ENCODE data around the gene ASZ1.

Gene ASZ1

DNA sequence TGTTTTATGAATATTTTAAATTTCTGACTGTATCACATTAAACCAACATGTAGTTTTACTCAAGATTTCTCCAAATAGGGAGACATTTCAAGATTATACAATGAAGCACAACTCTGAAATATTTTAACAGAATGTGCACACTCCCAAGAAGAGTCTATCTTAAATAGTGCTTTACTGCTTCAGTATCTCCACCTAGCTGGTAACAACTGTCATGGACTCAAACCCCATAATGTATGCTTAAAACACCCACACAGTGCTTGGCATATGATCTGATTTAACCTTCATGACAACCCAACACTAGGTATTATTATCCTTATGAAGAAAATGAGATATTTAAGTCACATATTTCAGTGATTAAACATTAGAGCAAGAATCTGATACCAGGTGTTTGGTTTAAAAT, 45.9 kb downstream of the ASZ1 start:
- Histone ChIP-seq H3K4me1 (ENCODE audit: control insufficient read depth, insufficient read depth, low read length) (no peaks in the 10 kb centered on the region), H3K36me3 (ENCODE audit: control insufficient read depth, insufficient read depth, low read length) (no peaks in the 10 kb centered on the region), H3K4me3 (ENCODE audit: low read depth, low read length) (no peak overlapping the region), H3K9me3 (ENCODE audit: control insufficient read depth, insufficient read depth, low read depth, low read length) (no peaks in the 10 kb centered on the region), H3K27me3 (ENCODE audit: control insufficient read depth, insufficient read depth, low read length) (no peaks in the 10 kb centered on the region), H3K9ac (ENCODE audit: low read length) (no peak overlapping the region), H3K27ac (ENCODE audit: low read depth, low read length) (no peak overlapping the region)

DNA sequence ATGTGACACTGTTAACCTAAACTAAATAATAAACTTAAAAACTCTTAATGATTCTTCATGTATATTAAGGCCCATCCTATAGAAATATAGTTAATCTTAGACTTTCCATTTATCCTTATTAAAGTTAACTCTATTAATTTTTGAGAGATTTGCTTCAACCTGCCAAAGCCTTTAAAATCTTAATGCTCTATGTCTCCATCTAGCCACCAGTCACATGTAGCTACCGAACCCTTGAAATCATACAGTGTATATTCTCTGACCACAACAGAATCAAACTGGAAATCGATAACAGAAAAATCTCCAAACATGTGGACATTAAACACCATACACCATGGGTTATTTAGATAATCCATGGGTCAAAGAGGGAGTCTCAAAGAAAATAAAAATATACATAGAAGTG, 51.9 kb downstream of the ASZ1 start:
- Histone ChIP-seq H3K4me1 (ENCODE audit: control insufficient read depth, insufficient read depth, low read length) (no peaks in the 10 kb centered on the region), H3K9me3 (ENCODE audit: control insufficient read depth, insufficient read depth, low read depth, low read length) (no peaks in the 10 kb centered on the region), H3K27ac (ENCODE audit: low read depth, low read length) (no peak overlapping the region), H3K27me3 (ENCODE audit: control insufficient read depth, insufficient read depth, low read length) (no peaks in the 10 kb centered on the region), H3K9ac (ENCODE audit: low read length) (no peak overlapping the region), H3K36me3 (ENCODE audit: control insufficient read depth, insufficient read depth, low read length) (no peaks in the 10 kb centered on the region), H3K4me3 (ENCODE audit: low read depth, low read length) (no peak overlapping the region)

DNA sequence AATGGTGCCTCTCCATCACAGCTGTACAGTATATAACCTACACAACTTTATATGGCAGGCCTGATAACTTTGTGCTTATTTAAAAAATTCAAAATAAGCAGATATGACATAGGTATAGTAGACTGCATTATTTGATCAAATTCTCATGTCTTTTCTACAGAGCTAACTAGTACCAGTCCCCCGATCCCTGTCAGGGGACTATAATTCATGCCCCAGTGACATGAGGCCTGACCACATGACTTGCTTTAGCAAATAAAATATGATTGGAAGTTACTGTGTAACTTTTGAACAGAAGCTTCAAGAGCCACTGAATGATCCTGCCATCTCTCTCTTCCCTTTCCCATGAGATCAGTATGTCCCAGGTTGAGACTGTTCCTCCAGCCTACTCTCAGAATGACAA, 55.2 kb downstream of the ASZ1 start:
- no peaks in the 10 kb centered on the region; the same call in 1 of the 2 replicates for H3K27me3 ChIP-seq (ENCODE audit: control insufficient read depth, insufficient read depth, low read length)
- H3K9me3 ChIP-seq (ENCODE audit: control insufficient read depth, insufficient read depth, low read depth, low read length) = no peaks in the 10 kb centered on the region
- no peak overlapping the region for H3K9ac ChIP-seq (ENCODE audit: low read length)
- H3K36me3 ChIP-seq (ENCODE audit: control insufficient read depth, insufficient read depth, low read length) = no peaks in the 10 kb centered on the region
- H3K27ac ChIP-seq (ENCODE audit: low read depth, low read length) = no peak overlapping the region
- no peaks in the 10 kb centered on the region for H3K4me1 ChIP-seq (ENCODE audit: control insufficient read depth, insufficient read depth, low read length)
- H3K4me3 ChIP-seq (ENCODE audit: low read depth, low read length) = no peak overlapping the region

DNA sequence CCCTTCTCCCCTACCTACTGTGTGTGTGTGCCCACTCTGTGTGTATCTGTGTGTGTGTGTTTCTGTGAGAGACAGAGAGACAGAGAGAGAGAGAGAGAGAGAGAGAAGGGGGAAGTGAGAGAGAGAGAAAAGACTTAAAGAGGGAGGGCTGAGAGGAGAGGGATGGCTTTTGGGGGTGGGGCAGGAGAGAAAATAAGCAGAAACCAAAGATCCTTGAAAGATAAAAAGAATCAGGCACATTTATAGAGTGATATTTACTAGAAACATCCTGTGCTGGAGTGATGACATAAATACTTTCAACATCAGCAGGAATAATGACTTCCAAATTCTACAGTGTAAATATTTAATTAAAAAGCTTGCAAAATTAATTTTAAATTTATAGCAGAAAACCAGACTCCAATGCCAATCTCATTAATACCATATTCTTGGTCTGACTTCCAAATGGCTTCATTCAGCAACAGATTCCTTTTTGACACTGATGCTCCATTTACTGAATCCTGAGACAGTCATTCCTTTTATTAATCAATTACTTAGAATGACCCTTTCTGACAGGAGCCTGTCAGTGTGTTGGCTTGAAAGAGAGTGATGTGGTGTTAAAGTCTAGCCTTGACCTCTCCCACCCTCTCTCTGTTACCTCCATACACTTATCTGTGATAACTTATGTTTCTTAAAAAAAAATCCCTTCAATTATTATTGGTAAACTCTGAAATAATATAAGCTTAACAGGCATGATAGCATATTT, 62.8 kb downstream of the ASZ1 start:
- Histone ChIP-seq H3K36me3 (ENCODE audit: control insufficient read depth, insufficient read depth, low read length) (no peaks in the 10 kb centered on the region), H3K4me3 (ENCODE audit: low read depth, low read length) (no peak overlapping the region), H3K4me1 (ENCODE audit: control insufficient read depth, insufficient read depth, low read length) (no peaks in the 10 kb centered on the region), H3K27me3 (ENCODE audit: control insufficient read depth, insufficient read depth, low read length) (no peaks in the 10 kb centered on the region; the same call in 1 of the 2 replicates), H3K27ac (ENCODE audit: low read depth, low read length) (no peak overlapping the region), H3K9ac (ENCODE audit: low read length) (no peak overlapping the region), H3K9me3 (ENCODE audit: control insufficient read depth, insufficient read depth, low read depth, low read length) (no peaks in the 10 kb centered on the region)

DNA sequence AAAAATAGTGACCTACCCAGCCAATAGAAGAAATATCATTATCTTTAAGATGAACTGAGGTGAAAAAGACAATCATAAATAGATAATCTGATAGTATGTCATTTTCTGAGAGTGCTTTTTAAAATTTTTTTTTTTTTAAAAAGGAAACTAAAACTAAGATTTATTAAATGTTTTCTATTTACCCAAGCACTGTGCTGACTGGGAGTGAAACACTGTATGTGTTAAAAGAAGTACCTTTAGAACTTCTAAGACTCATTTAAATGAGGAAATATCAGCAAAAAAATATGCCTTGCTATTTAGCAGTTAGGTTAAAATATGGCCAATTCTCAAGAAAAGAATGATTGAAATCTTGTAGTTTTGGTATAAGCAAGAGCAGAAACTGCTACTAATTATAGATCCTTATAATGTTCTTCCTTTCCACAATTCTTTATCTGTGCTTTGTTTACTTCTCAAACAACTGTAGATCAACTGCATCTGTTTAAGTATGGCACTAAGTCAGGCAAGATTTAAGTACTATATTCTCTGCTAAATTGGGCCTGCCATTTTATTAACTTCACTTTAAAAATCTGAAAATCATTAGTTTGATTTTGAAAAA, 64.9 kb downstream of the ASZ1 start:
- no peak overlapping the region for H3K4me3 ChIP-seq (ENCODE audit: low read depth, low read length)
- no peaks in the 10 kb centered on the region for H3K9me3 ChIP-seq (ENCODE audit: control insufficient read depth, insufficient read depth, low read depth, low read length)
- H3K27me3 ChIP-seq (ENCODE audit: control insufficient read depth, insufficient read depth, low read length) = no peaks in the 10 kb centered on the region
- H3K4me1 ChIP-seq (ENCODE audit: control insufficient read depth, insufficient read depth, low read length) = no peaks in the 10 kb centered on the region
- H3K9ac ChIP-seq (ENCODE audit: low read length) = no peak overlapping the region
- no peaks in the 10 kb centered on the region for H3K36me3 ChIP-seq (ENCODE audit: control insufficient read depth, insufficient read depth, low read length)
- H3K27ac ChIP-seq (ENCODE audit: low read depth, low read length) = no peak overlapping the region

DNA sequence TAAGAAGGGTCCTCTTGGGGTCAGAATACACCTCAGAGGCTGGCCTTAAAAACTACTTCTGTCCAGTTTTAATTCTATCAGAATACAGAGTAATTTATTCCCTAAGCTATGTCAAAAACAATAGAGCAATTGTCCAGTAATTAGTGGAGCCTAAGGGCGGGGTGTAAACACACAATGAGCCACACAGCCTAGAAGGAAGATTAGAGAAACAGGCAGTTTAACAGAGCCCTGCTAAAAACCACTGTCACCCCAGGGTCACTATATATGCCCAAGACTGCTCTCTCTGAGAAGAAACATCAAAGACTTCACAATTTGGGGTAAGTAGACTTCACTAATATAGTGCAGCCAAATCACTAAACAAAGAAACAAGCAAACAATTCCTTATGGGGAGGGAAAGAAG, 77.3 kb downstream of the ASZ1 start:
- Histone ChIP-seq H3K27me3 (ENCODE audit: control insufficient read depth, insufficient read depth, low read length) (no peaks in the 10 kb centered on the region), H3K36me3 (ENCODE audit: control insufficient read depth, insufficient read depth, low read length) (no peaks in the 10 kb centered on the region), H3K4me1 (ENCODE audit: control insufficient read depth, insufficient read depth, low read length) (peaks cover 5% of the 10 kb centered on the region; the same call in 1 of the 2 replicates), H3K9me3 (ENCODE audit: control insufficient read depth, insufficient read depth, low read depth, low read length) (no peaks in the 10 kb centered on the region), H3K27ac (ENCODE audit: low read depth, low read length) (no peak overlapping the region), H3K9ac (ENCODE audit: low read length) (no peak overlapping the region), H3K4me3 (ENCODE audit: low read depth, low read length) (no peak overlapping the region)

DNA sequence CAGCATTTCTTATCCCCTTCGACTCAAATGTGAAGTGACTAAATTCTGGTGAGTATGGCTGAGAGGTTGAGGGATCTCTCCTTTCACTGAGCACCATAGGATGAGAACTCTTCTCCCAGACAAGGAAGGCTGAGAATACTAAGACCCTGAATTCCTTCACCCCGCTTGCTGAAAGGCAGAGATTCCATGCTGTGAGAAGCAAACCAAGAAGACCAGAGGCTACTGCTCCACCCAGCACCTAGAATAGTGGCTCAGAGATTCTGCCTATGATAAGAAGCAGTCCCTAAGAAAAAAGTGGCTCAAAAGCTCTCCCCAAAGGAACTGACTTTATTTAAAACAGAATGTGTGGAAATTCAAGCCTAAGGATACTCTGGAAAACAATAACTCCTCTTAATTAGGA, 77.7 kb downstream of the ASZ1 start:
- H3K4me1 ChIP-seq (ENCODE audit: control insufficient read depth, insufficient read depth, low read length) = peaks cover 5% of the 10 kb centered on the region; the same call in 1 of the 2 replicates
- H3K4me3 ChIP-seq (ENCODE audit: low read depth, low read length) = no peak overlapping the region
- no peak overlapping the region for H3K27ac ChIP-seq (ENCODE audit: low read depth, low read length)
- no peaks in the 10 kb centered on the region for H3K9me3 ChIP-seq (ENCODE audit: control insufficient read depth, insufficient read depth, low read depth, low read length)
- H3K9ac ChIP-seq (ENCODE audit: low read length) = no peak overlapping the region
- H3K27me3 ChIP-seq (ENCODE audit: control insufficient read depth, insufficient read depth, low read length) = no peaks in the 10 kb centered on the region
- no peaks in the 10 kb centered on the region for H3K36me3 ChIP-seq (ENCODE audit: control insufficient read depth, insufficient read depth, low read length)

DNA sequence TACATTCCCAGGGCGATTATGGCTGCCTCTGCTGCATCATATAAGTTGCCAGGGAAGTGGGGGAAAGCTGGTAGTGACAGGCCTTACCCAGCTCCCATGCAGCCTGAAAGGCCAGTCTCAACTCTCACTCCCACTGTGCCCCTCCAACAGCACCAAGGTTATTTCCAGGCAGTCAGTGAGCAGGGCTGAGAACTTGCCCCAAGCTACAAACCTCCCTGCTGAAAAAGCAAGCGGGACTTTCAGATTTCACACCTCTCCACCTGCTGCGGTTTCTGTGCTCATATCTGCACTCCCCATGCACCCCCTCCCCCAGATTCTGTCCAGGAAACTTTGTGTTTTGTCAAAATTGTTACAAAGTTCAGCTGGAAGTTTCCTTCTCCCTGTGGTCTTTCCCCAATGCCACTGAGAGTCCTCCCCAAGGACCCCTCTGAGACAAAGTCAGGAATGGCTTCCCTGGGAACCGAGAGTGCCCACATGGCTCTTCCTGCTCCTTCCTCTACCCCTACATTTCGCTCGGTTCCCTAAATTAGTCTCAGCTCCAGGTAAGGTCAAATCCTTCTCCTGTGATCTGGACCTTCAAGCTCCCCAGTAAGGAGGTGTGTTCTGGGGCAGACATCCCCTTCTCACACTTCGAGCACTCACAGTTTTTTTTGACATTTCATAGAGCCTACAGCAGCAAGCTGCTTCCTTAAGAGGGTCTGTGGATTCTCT, 79.2 kb downstream of the ASZ1 start:
- H3K4me1 ChIP-seq (ENCODE audit: control insufficient read depth, insufficient read depth, low read length) = peaks cover 5% of the 10 kb centered on the region; the same call in 1 of the 2 replicates
- no peaks in the 10 kb centered on the region for H3K9me3 ChIP-seq (ENCODE audit: control insufficient read depth, insufficient read depth, low read depth, low read length)
- H3K27me3 ChIP-seq (ENCODE audit: control insufficient read depth, insufficient read depth, low read length) = no peaks in the 10 kb centered on the region
- no peak overlapping the region for H3K9ac ChIP-seq (ENCODE audit: low read length)
- H3K4me3 ChIP-seq (ENCODE audit: low read depth, low read length) = no peak overlapping the region
- no peak overlapping the region for H3K27ac ChIP-seq (ENCODE audit: low read depth, low read length)
- H3K36me3 ChIP-seq (ENCODE audit: control insufficient read depth, insufficient read depth, low read length) = no peaks in the 10 kb centered on the region

DNA sequence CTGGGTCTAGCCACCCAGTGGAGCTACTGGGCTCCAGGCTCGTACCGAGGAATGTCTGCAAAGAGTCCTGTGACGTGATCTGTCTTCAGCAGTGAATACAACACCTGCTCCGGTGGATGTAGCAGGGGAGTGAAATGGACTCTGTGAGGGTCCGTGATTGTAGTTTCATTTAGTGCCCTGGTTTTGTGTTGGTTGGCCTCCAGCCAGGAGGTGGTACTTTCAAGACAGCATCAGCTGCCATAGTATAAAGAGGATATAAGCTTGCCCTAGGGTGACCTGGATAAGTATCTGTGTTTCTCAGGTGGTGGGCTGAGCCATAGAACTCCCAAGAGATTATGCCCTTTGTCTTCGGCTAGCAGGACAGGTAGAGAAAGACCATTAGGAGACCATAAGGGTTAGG, 79.8 kb downstream of the ASZ1 start:
- Histone ChIP-seq H3K36me3 (ENCODE audit: control insufficient read depth, insufficient read depth, low read length) (no peaks in the 10 kb centered on the region), H3K9ac (ENCODE audit: low read length) (no peak overlapping the region), H3K4me1 (ENCODE audit: control insufficient read depth, insufficient read depth, low read length) (peaks cover 5% of the 10 kb centered on the region; the same call in 1 of the 2 replicates), H3K4me3 (ENCODE audit: low read depth, low read length) (no peak overlapping the region), H3K9me3 (ENCODE audit: control insufficient read depth, insufficient read depth, low read depth, low read length) (no peaks in the 10 kb centered on the region), H3K27ac (ENCODE audit: low read depth, low read length) (no peak overlapping the region), H3K27me3 (ENCODE audit: control insufficient read depth, insufficient read depth, low read length) (no peaks in the 10 kb centered on the region)

DNA sequence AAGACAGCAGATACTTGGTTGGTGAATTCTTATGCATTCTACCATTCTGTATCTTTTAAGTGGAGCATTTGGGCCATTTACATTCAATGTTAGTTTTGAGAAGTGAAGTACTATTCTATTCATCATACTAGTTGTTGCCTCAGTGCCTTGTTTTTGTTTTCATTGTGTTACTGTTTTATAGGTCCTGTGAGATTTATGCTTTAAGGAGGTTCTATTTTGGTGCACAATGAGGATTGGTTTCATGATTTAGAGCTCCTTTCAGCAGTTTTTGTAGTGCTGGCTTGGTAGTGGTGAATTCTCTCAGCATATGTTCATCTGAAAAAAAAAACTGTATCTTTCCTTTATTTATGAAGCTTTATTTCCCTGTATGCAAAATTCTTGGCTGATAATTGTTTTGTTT, 81.1 kb downstream of the ASZ1 start:
- H3K4me3 ChIP-seq (ENCODE audit: low read depth, low read length) = no peak overlapping the region
- peaks cover 5% of the 10 kb centered on the region; the same call in 1 of the 2 replicates for H3K4me1 ChIP-seq (ENCODE audit: control insufficient read depth, insufficient read depth, low read length)
- H3K9me3 ChIP-seq (ENCODE audit: control insufficient read depth, insufficient read depth, low read depth, low read length) = no peaks in the 10 kb centered on the region
- H3K9ac ChIP-seq (ENCODE audit: low read length) = no peak overlapping the region
- H3K36me3 ChIP-seq (ENCODE audit: control insufficient read depth, insufficient read depth, low read length) = no peaks in the 10 kb centered on the region
- no peak overlapping the region for H3K27ac ChIP-seq (ENCODE audit: low read depth, low read length)
- H3K27me3 ChIP-seq (ENCODE audit: control insufficient read depth, insufficient read depth, low read length) = no peaks in the 10 kb centered on the region

DNA sequence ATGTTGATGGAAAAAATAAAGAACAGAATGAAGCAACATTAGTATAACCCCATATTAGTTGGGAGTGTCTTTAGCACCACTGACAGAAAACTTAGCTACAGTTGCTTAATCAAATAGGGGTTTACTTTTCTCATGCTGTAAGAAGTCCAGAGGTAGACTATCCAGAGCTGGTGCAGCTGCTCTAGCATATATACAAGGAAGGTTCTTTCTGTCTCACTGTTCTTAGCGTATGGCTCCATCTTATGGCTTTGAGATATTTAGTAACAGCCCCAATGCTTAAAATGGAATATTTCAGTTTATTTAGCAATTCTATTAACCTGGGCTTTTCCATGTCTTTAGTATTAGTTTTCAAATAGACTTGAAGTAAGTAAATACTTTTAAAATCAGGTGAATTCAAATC, 89.3 kb downstream of the ASZ1 start:
- Histone ChIP-seq H3K36me3 (ENCODE audit: control insufficient read depth, insufficient read depth, low read length) (no peaks in the 10 kb centered on the region), H3K9me3 (ENCODE audit: control insufficient read depth, insufficient read depth, low read depth, low read length) (no peaks in the 10 kb centered on the region), H3K27me3 (ENCODE audit: control insufficient read depth, insufficient read depth, low read length) (no peaks in the 10 kb centered on the region; the same call in 1 of the 2 replicates), H3K9ac (ENCODE audit: low read length) (no peak overlapping the region), H3K4me1 (ENCODE audit: control insufficient read depth, insufficient read depth, low read length) (no peaks in the 10 kb centered on the region), H3K27ac (ENCODE audit: low read depth, low read length) (no peak overlapping the region), H3K4me3 (ENCODE audit: low read depth, low read length) (no peak overlapping the region)
